A549 (cell line): ENCODE measurements around the gene MYO18A. TPM values are rescaled to one million over a fixed set of nuclear protein-coding genes. Genes with fewer than 3 reads are reported as not detected.

Experiments used
- ATAC-seq, 2 experiments: fragments of 200-7000 bp in 1 of 2; fragments of >200 bp in 1 of 2; cut with Nextera tagmentation in 1 of 2; cut with Tn5 transposase in 1 of 2; 3 replicates each; pipeline versions ENCODE4 v1.8.0 to v1.9.1; 2018 to 2020; ENCODE audit warnings: mild to moderate bottlenecking in 1 of 2, moderate library complexity in 1 of 2
- CTCF ChIA-PET: fragments of 300-600 bp; sonication (Branson Sonifier 250); formaldehyde crosslinking; extraction: SDS; loops from one replicate; lab custom pipeline; 2021; ENCODE audit warnings: antibody characterized with exemption, inconsistent platforms; lab: Yijun Ruan, JAX
- POLR2A ChIA-PET: fragments of 350-600 bp; formaldehyde crosslinking; extraction: SDS; loops from one replicate; lab custom pipeline; 2021; ENCODE audit warnings: antibody characterized with exemption, inconsistent platforms; lab: Yijun Ruan, JAX
- DNase-seq, 2 experiments: peaks; one replicate each; pipeline versions ENCODE4 v3.0.0 to v3.0.0-alpha.2; 2011 to 2016; ENCODE audit warnings: low read depth in 1 of 2, low spot score in 1 of 2
- FAIRE-seq: peaks from 2 replicates; lab custom pipeline; 2011; peaks lifted over from hg19 to GRCh38; lab: Jason Lieb, UNC
- H3K27ac ChIP-seq, 2 experiments: fragments of >200 bp; sonication (Bioruptor Twin); formaldehyde crosslinking; 3 replicates each; pipeline ENCODE4 v1.5.1; 2016 to 2017
- H3K4me1 ChIP-seq: fragments of >200 bp; sonication (Bioruptor Twin); formaldehyde crosslinking; 3 replicates; pipeline ENCODE4 v1.6.1; 2016
- H3K4me2 ChIP-seq: fragments of >200 bp; sonication (Bioruptor Twin); formaldehyde crosslinking; 3 replicates; pipeline ENCODE4 v1.6.1; 2016
- H3K4me3 ChIP-seq: fragments of >200 bp; sonication (Bioruptor Twin); formaldehyde crosslinking; 3 replicates; pipeline ENCODE4 v1.5.1; 2016
- H3K9me3 ChIP-seq: fragments of >200 bp; sonication (Bioruptor Twin); formaldehyde crosslinking; 3 replicates; pipeline ENCODE4 v1.6.1; 2016
- ATOH8 ChIP-seq: fragments of 250-450 bp; sonication (Bioruptor Pico); IDR thresholded peaks from 2 replicates; pipeline ENCODE4 v1.5.0; 2020; ENCODE audit warnings: low read depth, mild to moderate bottlenecking, moderate library complexity
- CHD2 ChIP-seq: fragments of 150-350 bp; IDR thresholded peaks from 2 replicates; pipeline ENCODE4 v1.6.1; 2014; ENCODE audit warnings: low read length; ENCODE audit not compliant: partially characterized antibody
- EHF ChIP-seq: fragments of 250-450 bp; sonication (Bioruptor Pico); IDR thresholded peaks from 2 replicates; pipeline ENCODE4 v1.5.0; 2020; ENCODE audit warnings: mild to moderate bottlenecking
- FOSB ChIP-seq: fragments of 250-450 bp; sonication (Bioruptor Pico); IDR thresholded peaks from 2 replicates; pipeline ENCODE4 v1.5.0; 2020; ENCODE audit warnings: mild to moderate bottlenecking, moderate library complexity
- FOSL2 ChIP-seq, 2 experiments: fragments of 450-650 bp in 1 of 2; fragments of >200 bp in 1 of 2; sonication (Bioruptor Twin) in 1 of 2; formaldehyde crosslinking; IDR thresholded peaks; 2 replicates each; pipeline versions ENCODE4 v1.5.0 to v1.6.1; 2016 to 2020; ENCODE audit warnings: mild to moderate bottlenecking in 1 of 2, moderate library complexity in 1 of 2
- FOXS1 ChIP-seq: fragments of 250-450 bp; sonication (Bioruptor Pico); IDR thresholded peaks from 2 replicates; pipeline ENCODE4 v1.5.0; 2020; ENCODE audit warnings: mild to moderate bottlenecking, moderate library complexity
- GATA3 ChIP-seq: IDR thresholded peaks from 2 replicates; pipeline ENCODE4 v1.6.1; 2012; ENCODE audit warnings: borderline replicate concordance
- HOXB13 ChIP-seq: fragments of 250-450 bp; sonication (Bioruptor Pico); IDR thresholded peaks from 2 replicates; pipeline ENCODE4 v1.5.0; 2020; ENCODE audit warnings: low read depth, mild to moderate bottlenecking, moderate library complexity
- JUN ChIP-seq, 2 experiments: fragments of >200 bp; sonication (Bioruptor Twin); formaldehyde crosslinking; IDR thresholded peaks; 2 replicates in 1 of 2; 3 replicates in 1 of 2; pipeline ENCODE4 v1.6.1; 2016 to 2017
- KDM5A ChIP-seq: fragments of 200-600 bp; sonication (generic); IDR thresholded peaks from 2 replicates; pipeline ENCODE4 v1.6.1; 2016; ENCODE audit warnings: antibody characterized with exemption, mild to moderate bottlenecking
- MAFK ChIP-seq: fragments of 450-650 bp; IDR thresholded peaks from 2 replicates; pipeline ENCODE4 v1.6.1; 2014; ENCODE audit not compliant: partially characterized antibody
- MAX ChIP-seq: IDR thresholded peaks from 2 replicates; pipeline ENCODE4 v1.6.1; 2012
- MAZ ChIP-seq: fragments of 150-350 bp; IDR thresholded peaks from 2 replicates; pipeline ENCODE4 v1.6.1; 2014; ENCODE audit warnings: antibody characterized with exemption, low read depth, low read length, borderline replicate concordance
- MYC ChIP-seq: IDR thresholded peaks from 2 replicates; pipeline ENCODE4 v1.6.1; 2012; ENCODE audit warnings: mild to moderate bottlenecking, inconsistent platforms, low read length, improper control_type of control experiment, borderline replicate concordance
- POLR2A ChIP-seq: IDR thresholded peaks from 2 replicates; pipeline ENCODE4 v1.6.1; 2012; ENCODE audit warnings: mild to moderate bottlenecking, low read length
- RAD21 ChIP-seq, 2 experiments: fragments of >200 bp in 1 of 2; sonication (Bioruptor Twin) in 1 of 2; formaldehyde crosslinking in 1 of 2; IDR thresholded peaks in 1 of 2; conservative IDR thresholded peaks in 1 of 2; 2 replicates in 1 of 2; 3 replicates in 1 of 2; pipeline ENCODE4 v1.6.1; 2012 to 2018; ENCODE audit warnings: inconsistent platforms in 1 of 2
- RCOR1 ChIP-seq: fragments of 150-350 bp; IDR thresholded peaks from 2 replicates; pipeline ENCODE4 v1.6.1; 2014; ENCODE audit warnings: antibody characterized with exemption, low read length, low read depth
- RFX5 ChIP-seq: fragments of 450-650 bp; IDR thresholded peaks from 2 replicates; pipeline ENCODE4 v1.7.1; 2014; ENCODE audit warnings: antibody characterized with exemption, mild to moderate bottlenecking, moderate library complexity
- SMC3 ChIP-seq: fragments of >200 bp; sonication (Bioruptor Twin); formaldehyde crosslinking; IDR thresholded peaks from 3 replicates; pipeline ENCODE4 v1.6.1; 2018; ENCODE audit warnings: inconsistent platforms
- ZFP36 ChIP-seq: fragments of 450-650 bp; IDR thresholded peaks from 2 replicates; pipeline ENCODE4 v1.6.1; 2014; ENCODE audit warnings: borderline replicate concordance; ENCODE audit not compliant: partially characterized antibody
- WGBS: methylation state at CpG from one replicate; pipeline ENCODE4 v1.1.6; 2017; ENCODE audit errors: missing lambda C conversion rate; 5-methylcytosine and 5-hydroxymethylcytosine counted together
- polyA plus RNA-seq, 4 experiments: library from polyadenylated mRNA; depleted of rRNA in 3 of 4; stranded (reverse); fragments of >200 nt; fragmentation: RNase III in 1 of 4; extraction: RNeasy Plus Mini Kit Qiagen cat#74134 plus additional on column Dnase treatment in 1 of 4; gene quantifications; 2 replicates in 3 of 4; 3 replicates in 1 of 4; pipeline ENCODE4 v1.2.3, GENCODE V29; 2011 to 2017

The MYO18A gene
- polyA plus RNA-seq, 2 of the 4 experiments (the other 2 are of a cell fraction): 12.3 to 28.4 TPM

- Histone ChIP-seq H3K4me1 (no peaks in the 10 kb centered on the region), H3K4me3 (no peak overlapping the region), H3K27ac (no peak overlapping the region), H3K4me2 (no peak overlapping the region), H3K9me3 (peaks cover 34% of the 10 kb centered on the region)
- FAIRE-seq (no peak), ATAC-seq (peak in 1 of 2 experiments; percentile 6; a peak in 2 of 6 replicates), DNase-seq (no peak)
- 59% methylated on average over 10 of the region's 10 CpGs for WGBS
- no peak for TF ChIP-seq EHF (CRISPR knock-in tag)
- no peak for TF ChIP-seq RCOR1
- TF ChIP-seq MAZ: no peak
- no peak for TF ChIP-seq ATOH8 (CRISPR knock-in tag)
- TF ChIP-seq KDM5A: no peak
- TF ChIP-seq SMC3: no peak
- TF ChIP-seq MAFK: no peak
- TF ChIP-seq FOSB (CRISPR knock-in tag): no peak
- POLR2A ChIA-PET: no interaction called here
- CTCF ChIA-PET: interaction anchor here (1.1 to 3.7 kb wide), 7 partner anchors 19 to 108 kb away, joined by 3 to 11 read pairs (median 4); no protein-coding TSS in a partner anchor
These were observed 142.5 kb downstream of the MYO18A start for GRCh38 chr17:29037739-29038084.

GRCh38 chr17:29036584-29036983 is 143.6 kb downstream of the MYO18A start:
- no peak for ATAC-seq
- POLR2A ChIA-PET: no interaction called here
- peaks cover 44% of the 10 kb centered on the region for H3K9me3 ChIP-seq
- no peak overlapping the region for H3K4me2 ChIP-seq
- H3K27ac ChIP-seq: no peak overlapping the region
- FAIRE-seq: no peak
- no peak overlapping the region for H3K4me3 ChIP-seq
- DNase-seq: no peak
- WGBS: 1% methylated on average over 5 of the region's 5 CpGs
- no peaks in the 10 kb centered on the region for H3K4me1 ChIP-seq
- TF ChIP-seq POLR2A (no peak), GATA3 (no peak), CHD2 (no peak), MAX (no peak), FOSL2 (IDR thresholded peaks at IDR 0.05) (no peak), FOSL2 (CRISPR knock-in tag; IDR thresholded peaks at IDR 0.05) (no peak), RFX5 (no peak), FOXS1 (CRISPR knock-in tag) (no peak), JUN (IDR thresholded peaks at IDR 0.05) (no peak), RAD21 (conservative IDR thresholded peaks at IDR 0.05 in 1 of 2, IDR thresholded peaks at IDR 0.05 in 1 of 2) (no peak), HOXB13 (CRISPR knock-in tag) (no peak)
- CTCF ChIA-PET: interaction anchor here (1.1 to 3.7 kb wide), 4 partner anchors 18 to 77 kb away, joined by 3 to 11 read pairs (median 5); no protein-coding TSS in a partner anchor

- WGBS: 0% methylated on average over 1 of the region's 1 CpG
- ChIA-PET POLR2A (no interaction called here), CTCF (interaction anchor here (1.2 to 2.5 kb wide), 4 partner anchors 9 to 115 kb away, joined by 3 to 6 read pairs (median 4); partner anchors contain the start of gene PIPOX)
- H3K4me2 ChIP-seq: no peak overlapping the region
- peaks cover 48% of the 10 kb centered on the region for H3K9me3 ChIP-seq
- H3K4me1 ChIP-seq: no peaks in the 10 kb centered on the region
- DNase-seq: no peak
- no peak for FAIRE-seq
- no peak overlapping the region for H3K27ac ChIP-seq
- no peak for TF ChIP-seq KDM5A
- no peak for TF ChIP-seq MYC
- TF ChIP-seq RFX5: no peak
- no peak for TF ChIP-seq MAZ
- no peak for ATAC-seq
- H3K4me3 ChIP-seq: no peak overlapping the region
These were observed 145.7 kb downstream of the MYO18A start for GRCh38 chr17:29034510-29034909.

GRCh38 chr17:29032857-29033197 is 147.4 kb downstream of the MYO18A start:
- H3K9me3 ChIP-seq: peaks cover 48% of the 10 kb centered on the region
- no peaks in the 10 kb centered on the region for H3K4me1 ChIP-seq
- DNase-seq (no peak), FAIRE-seq (no peak), ATAC-seq (no peak)
- H3K27ac ChIP-seq: no peak overlapping the region
- TF ChIP-seq MAZ: no peak
- TF ChIP-seq FOSB (CRISPR knock-in tag): no peak
- TF ChIP-seq ZFP36: no peak
- ChIA-PET POLR2A (no interaction called here), CTCF (interaction anchor here (0.6 to 2.5 kb wide), 7 partner anchors 16 to 130 kb away, joined by 3 to 6 read pairs (median 3); partner anchors contain the start of gene DHRS13)
- H3K4me2 ChIP-seq: no peak overlapping the region
- H3K4me3 ChIP-seq: no peak overlapping the region
- 45% methylated on average over 6 of the region's 6 CpGs for WGBS
